ENCODE results near the gene LAMA1.
A peak's percentile ranks its signal among the peaks of the same experiment; 100 is the strongest.

LAMA1 gene

DNA sequence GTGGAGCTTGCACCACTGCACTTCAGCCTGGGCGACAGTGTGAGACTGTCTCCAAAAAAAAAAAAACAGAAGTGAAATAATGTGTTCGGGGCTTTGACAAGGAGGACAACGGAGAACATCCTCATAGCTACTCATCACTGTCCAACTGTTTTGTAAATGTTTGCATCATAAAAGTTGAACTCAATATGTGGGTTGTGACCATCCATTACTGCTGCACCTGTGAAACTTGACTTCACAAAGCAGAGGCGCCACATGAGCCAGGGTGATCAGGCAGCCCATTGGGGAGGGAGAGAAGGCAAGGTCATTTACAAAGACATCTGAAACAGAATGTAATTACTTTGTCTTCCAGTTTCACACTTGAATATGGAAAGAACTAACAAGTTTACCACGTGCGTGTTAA is 61.6 kb downstream of the LAMA1 start:
- no peak for DNase-seq (ENCODE audit: low spot score)

DNA sequence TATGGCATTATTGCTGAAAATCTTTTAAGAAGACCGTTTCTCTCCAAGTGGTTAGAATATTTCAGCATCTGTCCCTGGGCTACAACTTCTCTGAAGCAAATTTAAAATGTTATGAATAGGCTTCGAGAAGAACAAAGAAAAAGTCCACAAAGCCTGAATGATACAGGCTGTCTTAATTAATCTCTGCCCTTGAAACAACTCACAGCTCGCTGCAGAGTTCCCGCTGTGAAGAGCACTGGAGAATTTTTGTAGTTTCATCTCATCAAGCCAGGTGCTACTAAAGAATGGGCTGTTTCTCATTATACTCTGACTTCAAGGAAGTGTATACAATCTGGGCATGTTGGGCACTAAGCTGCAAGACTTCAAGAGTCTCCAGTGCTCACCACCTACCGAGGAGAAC is 67.6 kb downstream of the LAMA1 start:
- no peak for DNase-seq (ENCODE audit: low spot score)

DNA sequence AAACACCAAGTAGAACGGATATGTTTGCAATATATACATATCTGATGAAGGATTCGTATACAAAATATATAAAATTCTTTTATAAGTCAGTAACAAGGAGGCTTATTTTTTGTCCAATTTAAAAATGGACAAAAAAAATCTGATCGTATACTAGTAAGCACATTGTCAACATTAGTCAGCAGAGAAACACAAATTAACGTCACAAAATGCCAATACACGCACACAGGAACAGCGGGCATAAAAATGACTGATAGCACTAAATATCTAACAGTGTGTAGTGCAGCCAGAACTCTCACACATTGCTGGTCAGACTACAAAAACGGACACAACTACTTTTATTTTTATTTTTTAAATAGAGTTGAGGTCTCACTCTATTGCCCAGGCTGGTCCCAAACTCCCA is 69.5 kb downstream of the LAMA1 start:
- DNase-seq (ENCODE audit: low spot score), result no peak

DNA sequence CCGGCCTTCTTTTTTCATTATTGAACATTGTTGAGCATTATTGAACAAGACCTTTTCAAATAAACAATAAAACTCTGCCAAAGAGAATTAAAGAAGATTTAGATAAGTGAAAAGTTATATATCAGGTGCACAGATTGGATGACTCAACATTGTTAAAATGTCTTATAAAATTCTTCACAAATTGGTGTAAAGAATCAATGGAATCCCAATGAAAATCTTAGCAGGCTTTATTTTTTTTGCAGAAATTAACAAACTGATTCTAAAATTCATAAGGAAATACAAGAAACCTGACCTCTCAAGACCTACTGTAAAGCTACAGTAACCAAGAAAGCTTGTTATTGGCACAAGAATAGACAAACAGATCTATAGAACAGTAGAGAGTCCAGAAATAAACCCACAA is 70.3 kb downstream of the LAMA1 start:
- DNase-seq (ENCODE audit: low spot score), result no peak

DNA sequence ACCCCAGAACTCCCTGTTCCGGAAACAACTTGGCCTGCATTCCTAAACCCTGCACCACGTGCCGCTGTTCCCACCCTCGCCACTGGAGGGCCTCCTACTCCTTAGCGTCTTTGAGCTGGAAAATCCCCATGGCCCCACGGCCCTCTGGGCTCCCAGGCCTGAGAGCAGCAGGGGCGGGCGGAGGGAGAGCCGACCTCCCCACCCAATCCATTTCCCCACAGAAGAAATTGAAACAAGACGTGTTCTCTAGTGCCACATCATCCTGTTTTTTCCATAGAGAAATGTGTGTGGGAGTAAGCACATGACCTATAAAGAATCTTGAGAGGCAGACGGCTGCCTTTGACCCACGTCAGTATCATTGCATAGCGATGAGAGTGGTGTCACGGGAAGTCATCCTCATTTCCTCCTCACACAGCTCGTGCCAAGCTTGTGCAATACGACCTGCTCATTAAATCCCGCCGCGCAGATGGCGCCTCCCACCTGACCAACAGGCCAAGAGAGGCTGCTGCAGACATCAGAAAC is 79.2 kb downstream of the LAMA1 start:
- peak; percentile 65 for DNase-seq (ENCODE audit: low spot score)

DNA sequence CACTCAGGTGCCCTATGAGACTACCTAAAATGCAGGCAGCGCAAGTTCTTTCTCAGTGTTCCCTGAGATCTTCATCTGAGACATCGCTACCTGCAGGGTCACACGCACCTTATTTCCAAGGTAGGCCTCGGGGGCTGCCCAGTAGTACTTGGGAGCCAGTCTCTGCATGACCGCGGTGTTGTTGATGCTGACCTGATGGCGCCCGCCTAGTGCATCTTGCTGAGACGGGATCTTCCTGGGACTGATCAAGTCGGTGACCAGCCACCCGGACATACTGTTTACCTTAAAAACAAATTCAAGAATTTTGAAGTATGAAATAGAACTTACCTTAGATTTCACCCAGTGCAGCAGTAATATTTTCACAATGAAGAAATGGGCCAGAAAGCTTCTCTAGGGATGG is 80.1 kb downstream of the LAMA1 start:
- no peak for DNase-seq (ENCODE audit: low spot score)

DNA sequence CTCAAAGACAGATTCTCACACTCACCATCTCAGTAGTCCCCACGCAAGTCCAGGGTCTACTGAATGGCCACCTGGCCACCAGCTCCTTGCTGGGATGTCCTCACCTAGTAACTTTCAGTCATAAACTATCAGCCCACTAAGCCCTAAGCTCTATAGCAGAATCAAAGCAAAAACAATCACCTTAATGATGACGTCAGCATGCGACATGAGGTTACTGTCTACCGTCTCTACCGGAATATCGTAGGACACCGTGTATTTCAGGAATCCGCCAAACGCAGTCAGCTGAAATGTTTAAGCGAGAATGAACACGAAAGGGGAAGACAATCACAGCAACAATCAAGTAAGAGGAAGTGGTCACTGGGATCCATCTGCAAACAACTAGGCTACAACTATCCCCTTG is 81.8 kb downstream of the LAMA1 start:
- DNase-seq (ENCODE audit: low spot score), result no peak

DNA sequence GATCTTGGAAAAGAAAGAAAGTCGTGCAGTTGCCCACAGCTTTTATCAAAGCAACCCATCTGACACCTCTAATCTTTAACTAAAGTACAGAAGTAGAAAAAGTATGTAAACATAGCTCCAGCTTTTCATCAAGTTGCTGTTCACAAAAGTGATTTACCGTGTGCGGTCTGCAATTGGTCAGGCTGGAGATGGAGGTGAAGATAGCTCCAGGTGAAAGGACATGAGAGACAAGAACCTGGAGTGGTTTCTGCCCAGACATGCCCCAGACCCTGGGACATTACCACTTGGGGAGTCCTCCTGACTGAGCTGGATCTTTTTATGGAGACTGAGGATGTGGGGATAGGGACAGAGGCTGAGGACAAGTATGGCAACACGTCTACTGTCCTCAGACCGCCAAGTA is 82.7 kb downstream of the LAMA1 start:
- no peak for DNase-seq (ENCODE audit: low spot score)

DNA sequence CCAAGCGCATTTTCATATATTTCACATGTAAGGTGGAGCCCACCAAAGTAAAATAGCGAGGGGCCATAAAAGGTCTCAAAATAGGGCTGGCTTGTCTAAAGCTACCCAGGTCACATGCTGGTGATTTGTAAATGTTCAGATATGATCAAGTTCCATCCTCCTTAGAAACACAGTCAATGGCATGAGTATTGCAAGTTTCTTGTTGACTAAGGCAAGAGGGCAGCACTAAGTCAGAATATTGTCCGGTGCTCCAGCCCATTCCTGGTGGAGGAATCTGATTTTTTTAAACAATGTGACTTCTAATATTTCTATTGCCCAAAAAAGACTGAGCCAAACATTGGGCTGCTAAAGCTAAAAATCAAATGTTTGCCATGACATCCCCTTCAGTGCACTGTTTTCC is 85.1 kb downstream of the LAMA1 start:
- DNase-seq (ENCODE audit: low spot score), result no peak

DNA sequence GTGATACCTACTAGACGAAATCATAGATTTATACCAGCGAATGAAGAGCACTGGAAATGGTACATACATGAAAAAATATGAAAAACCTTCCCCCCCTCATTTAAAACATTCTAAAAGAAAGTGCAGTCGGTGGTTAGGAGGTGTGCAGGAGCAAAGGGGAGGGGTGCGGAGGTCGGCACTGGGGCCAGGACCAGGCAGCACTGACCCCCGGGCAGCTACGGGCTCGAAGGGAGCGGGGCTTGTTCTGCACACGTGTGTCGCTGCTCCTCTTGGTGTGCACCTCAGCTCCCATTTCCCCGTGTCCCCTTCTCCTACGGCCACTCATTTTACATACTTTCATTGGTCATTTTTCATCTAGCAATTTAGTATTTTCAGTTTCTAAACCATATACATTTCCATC is 89.0 kb downstream of the LAMA1 start:
- no peak for DNase-seq (ENCODE audit: low spot score)

DNA sequence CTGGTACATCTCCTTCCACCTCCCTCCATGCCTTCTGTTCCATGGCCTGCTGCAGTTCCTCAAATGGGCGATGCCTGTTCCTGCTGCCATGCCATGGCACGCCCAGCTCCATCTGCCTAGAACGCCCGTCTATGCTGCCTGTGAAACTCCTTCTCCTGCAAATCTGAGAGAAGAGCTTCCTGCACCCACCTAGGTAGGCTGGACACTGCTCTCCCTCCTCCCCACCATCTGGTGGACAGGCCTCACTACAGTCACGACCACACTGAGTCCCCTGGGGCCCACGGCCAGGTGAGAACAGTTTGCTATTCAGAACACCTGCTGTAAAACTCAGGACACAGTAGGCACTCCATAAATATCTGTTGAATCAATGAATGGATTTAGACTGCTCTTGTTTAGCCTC is 92.4 kb downstream of the LAMA1 start:
- DNase-seq (ENCODE audit: low spot score), result no peak

DNA sequence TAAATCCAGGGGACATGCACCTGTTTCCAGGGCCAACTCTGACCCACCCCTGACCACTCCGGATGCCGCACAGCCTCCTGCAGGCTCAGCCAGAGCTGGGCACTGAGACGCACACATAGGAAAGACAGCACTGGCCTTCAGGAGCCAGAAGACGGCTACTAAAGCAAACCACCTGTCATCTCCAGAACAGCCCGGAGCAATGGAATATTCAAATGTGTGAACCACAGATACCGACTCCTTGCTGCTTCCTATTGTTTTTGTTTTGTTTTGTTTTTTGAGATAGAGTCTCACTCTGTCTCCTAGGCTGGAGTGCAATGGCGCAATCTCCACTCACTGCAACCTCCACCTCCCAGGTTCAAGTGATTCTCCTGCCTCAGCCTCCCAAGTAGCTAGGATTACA is 94.0 kb downstream of the LAMA1 start:
- no peak for DNase-seq (ENCODE audit: low spot score)

DNA sequence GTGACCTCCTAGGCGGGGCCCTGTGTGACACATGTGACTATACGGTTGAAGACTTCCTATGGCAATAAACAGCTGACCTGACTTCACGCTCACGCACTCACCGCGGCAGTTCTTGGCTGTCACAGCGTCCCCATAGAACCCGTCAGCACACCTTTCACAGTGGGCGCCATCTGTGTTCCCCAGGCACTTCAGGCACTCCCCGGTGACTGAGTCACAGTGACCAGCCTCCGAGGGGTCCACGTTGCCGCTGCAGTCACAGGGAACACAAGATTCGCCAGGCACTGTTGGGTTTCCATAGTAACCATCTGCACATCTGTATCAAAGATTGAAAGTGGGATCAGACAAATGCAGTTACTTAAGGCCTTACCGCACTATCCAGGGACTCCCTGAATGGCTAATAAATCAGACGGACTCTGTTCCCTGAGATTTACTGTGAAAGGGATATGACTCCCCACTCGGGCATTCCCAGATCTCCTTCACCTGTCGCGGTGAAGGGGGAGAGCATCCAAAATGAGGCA is 94.5 kb downstream of the LAMA1 start:
- no peak for DNase-seq (ENCODE audit: low spot score)

DNA sequence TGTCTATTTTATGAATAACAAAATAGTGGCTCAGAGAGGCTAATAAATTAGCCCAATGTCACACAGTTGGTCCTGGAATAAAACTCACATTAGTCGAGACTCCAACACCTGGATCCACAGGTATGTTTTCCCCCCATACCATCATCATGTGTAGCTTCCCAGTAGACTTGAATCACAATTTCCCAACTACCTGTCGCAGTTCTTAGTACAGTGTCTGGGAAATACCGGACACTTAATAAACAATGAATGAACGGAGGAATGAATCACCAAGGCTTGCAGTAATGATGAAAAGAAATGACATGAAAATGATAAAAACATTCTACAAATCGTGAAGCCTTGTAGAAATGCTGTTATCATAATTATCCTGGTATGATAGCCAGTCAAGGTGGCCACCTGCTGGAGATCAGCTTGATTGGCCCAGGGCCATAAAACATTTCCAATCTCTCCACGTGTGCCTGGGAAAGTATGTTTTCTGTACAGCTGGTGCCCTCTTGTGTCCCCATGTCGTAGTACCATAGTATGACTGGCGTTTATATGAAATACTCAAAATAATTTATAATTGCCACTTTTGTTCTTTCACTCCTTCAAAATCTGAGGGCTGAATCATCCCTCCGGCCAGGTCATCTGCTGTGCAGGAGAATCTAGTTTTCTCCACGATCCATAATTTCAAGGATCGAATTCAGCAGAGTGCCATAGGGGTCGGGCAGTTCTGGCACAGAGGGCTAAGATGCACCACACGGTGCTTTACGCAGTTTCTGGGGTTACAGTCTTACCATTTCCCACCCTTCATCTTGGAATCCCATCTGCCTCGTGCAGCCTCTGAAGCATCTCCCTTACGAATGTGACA is 95.4 kb downstream of the LAMA1 start:
- DNase-seq (ENCODE audit: low spot score), result peak; percentile 42

DNA sequence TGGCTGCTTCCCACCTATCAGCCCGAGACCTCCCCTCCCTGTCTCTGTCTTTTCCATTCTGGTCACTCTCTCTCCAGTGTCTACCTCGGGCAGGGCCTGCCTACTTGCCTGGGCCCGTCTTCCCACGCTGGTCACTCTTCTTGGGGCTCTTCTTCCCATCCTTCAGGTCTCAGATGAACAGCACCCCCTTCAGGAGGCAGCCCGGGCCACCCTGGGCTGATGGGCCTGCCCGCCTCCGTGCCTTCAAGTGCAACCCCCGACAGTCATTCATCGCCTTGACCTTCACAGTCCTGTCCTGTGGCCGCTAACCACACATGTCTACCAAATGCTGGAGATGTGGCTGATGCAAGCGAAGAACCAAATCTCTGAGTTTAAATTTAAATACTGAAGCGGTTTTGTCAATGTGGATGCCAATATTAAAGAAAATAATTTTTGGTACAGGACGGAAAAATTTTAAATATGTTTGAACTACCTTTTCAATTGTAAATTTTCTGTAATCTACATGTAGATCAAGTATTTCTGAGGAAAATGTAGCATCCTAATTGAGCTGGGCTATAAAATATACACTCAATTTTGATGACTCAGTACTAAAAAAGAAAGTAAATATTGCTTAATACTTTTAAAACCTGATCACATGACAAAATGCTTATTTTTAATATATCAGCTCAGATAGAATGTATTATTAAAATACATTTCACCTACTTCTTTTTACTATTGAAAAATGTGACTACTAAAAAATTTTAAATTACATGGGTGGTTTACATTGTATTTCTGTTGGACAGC is 96.4 kb downstream of the LAMA1 start:
- peak; percentile 59 for DNase-seq (ENCODE audit: low spot score)

DNA sequence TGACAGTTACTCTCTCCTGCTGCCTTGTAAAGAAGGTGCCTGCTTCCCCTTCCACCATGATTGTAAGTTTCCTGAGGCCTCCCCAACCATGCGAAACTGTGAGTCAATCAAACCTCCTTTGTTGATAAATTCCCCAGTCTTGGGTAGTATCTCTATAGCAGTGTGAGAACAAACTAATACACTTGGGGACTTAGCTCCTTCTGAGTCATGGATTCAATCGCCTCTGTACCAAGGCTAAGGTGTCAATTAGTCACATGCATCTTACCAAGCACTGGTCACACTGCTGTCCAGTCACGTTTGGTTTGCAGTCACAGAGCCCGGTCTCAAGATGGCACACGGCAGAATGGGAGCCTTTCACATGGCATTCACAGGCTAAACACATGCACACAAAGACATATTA is 100.6 kb downstream of the LAMA1 start:
- no peak for DNase-seq (ENCODE audit: low spot score)

DNA sequence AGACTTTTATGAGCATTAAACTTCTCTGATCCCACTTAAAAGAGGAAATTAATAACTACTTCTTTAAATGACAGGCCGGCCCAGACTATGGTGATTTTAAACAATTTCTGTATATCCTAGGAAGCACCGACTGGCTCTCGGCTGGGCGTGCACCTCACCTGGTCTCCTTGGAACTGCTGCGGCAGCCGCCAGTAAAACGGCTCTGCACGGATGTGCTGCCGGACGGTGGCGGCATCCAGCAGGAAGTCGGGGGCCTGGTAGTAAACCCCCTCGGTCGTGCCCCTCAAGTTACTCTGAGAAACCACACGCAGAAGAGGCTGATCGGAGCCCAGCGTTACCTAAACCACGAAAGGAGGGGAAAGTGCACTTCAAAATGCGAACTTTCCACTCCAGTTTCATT is 106.5 kb downstream of the LAMA1 start:
- no peak for DNase-seq (ENCODE audit: low spot score)

DNA sequence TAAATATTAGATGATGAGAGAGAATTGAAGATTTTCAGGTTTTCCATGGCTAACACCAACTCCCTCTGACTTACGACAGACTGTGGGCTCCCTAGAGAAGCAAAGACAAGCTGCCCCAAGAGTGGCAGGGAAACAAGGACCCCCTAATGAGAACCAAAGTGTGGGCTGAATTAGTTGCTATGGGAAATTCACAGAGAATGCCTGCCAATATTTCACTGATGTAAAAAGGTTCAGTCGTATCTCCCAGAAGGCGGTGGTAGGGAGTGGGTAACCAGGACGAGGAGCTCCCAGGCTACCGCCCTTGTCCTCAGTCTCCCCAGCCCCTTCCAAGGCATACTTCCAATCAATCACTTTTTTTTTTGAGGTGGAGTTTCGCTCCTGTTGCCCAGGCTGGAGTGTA is 113.6 kb downstream of the LAMA1 start:
- DNase-seq (ENCODE audit: low spot score), result no peak

DNA sequence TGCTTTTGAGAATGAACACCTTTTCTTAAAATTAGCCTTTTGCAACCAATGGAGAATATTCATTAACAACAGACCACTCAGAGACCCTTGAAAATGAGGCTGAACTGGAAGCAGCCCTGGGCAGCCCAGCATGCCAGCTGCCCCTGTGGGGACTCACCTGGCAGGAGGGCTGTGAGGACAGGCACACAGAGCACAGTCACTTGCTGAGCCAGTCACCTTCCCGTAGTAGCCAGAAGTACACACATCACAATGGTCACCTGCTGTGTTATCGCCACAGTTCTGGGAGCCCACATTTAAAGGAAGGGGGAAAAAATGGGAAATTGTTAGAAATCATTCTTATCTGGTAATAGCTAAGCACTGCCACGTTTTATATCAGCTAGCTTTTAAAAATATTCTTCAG is 115.5 kb downstream of the LAMA1 start:
- peak; percentile 23 for DNase-seq (ENCODE audit: low spot score)

DNA sequence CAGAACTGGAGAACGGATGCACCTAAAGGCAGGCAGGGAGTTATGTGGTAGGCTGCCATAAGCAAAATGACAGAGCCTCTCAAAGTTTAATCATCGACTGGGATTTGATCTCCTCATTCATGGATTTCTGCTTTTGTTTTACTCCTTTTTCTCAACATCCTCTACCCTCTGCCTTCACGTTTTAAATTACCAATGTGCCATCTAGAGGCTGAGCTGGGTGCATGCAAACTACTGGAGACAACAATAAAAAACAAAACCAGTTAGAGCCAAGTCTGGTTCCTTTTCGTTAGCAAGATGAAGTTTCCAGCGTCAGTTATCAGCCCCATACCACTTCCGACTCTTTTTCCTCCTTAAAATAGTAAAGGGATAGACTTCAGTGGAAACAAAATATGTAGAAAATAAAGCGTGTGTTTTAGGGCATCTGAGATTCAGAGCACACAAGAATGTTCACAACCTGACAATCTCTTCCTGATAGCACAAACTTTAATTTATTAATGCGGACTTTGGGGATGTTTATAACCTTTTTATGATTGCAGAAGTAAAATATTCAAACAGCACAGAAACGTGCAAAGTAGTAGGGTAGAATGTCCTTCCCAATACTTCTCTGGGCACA is 117.0 kb downstream of the LAMA1 start:
- DNase-seq (ENCODE audit: low spot score), result no peak

DNA sequence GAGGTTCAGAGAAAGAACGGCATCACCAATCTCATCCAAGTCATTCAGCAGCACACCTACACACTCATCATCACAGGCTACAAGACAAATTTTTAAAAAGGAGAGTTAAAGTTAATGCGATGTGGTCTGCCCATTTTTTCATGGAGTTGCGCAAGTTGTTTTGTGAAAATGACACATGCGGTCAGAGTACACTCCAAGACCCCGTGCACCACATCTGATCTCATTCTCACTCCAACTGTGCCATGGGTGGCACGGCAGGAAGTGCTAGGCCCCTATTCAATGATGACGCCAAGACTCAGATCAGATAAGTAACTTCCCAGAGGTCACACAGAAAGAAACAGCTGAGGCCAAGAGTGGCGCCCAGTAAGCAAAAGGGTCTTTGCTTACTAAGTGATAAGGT is 119.8 kb downstream of the LAMA1 start:
- DNase-seq (ENCODE audit: low spot score), result no peak

DNA sequence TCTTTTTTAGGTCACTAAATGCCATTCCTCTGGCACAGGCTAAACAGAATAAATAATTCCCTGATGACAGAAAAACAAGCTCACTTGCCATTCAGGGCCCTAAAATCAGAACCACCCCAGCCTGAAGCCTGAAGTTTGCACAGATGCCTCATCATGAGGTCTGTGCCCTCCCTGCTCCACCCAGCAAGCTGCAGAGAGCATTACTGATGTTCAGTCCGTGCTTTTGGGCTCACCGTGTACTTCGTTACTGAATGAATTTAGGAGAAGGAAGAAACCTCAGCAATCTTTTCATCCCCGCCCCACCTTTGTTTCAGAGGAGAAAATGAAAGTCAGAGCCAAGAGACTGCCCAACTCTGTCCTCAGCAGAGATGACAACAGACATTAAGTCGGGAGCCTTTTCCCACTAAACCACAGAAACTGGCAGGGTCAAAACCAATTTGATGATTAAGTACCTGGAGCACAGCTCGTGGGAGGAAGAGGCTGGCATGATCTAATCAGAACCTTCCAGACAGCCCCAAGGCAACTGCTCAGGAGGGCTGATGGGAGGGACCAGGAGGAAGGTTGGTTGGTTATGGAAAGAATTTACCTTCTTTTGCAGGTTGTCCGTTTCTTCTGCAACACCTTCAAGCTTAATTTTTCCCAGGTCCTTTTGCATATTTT is 122.7 kb downstream of the LAMA1 start:
- DNase-seq (ENCODE audit: low spot score), result no peak
